NT2/D1 (cell line): ENCODE measurements around the gene FHL3.

Experiments
- DNase-seq: peaks from one replicate; pipeline ENCODE4 v3.0.0-alpha.2; 2011; ENCODE audit warnings: low read depth, low spot score
- H3K27me3 ChIP-seq: 2 replicates; pipeline ENCODE4 v1.6.0; 2011; ENCODE audit warnings: mild to moderate bottlenecking; ENCODE audit not compliant: insufficient read length, insufficient read depth
- H3K36me3 ChIP-seq: 2 replicates; pipeline ENCODE4 v1.6.1; 2011; ENCODE audit warnings: mild to moderate bottlenecking, low read length, mixed read lengths; ENCODE audit not compliant: insufficient read depth, insufficient read length
- H3K4me1 ChIP-seq: 2 replicates; pipeline ENCODE4 v1.5.1; 2011; ENCODE audit not compliant: insufficient read depth, insufficient read length
- H3K4me3 ChIP-seq: 2 replicates; pipeline ENCODE4 v1.5.1; 2011; ENCODE audit warnings: low read depth; ENCODE audit not compliant: insufficient read length
- H3K9ac ChIP-seq: 2 replicates; pipeline ENCODE4 v1.6.0; 2011; ENCODE audit warnings: low read depth; ENCODE audit not compliant: insufficient read length
- H3K9me3 ChIP-seq: 2 replicates; pipeline ENCODE4 v1.5.1; 2011; ENCODE audit warnings: mild to moderate bottlenecking, low read length; ENCODE audit not compliant: insufficient read depth
- SUZ12 ChIP-seq: IDR thresholded peaks from 2 replicates; pipeline ENCODE4 v1.6.1; 2011; ENCODE audit not compliant: insufficient read length, insufficient read depth; ENCODE audit errors: extremely low read depth
- YY1 ChIP-seq: IDR thresholded peaks from 2 replicates; pipeline ENCODE4 v1.6.1; 2011; ENCODE audit not compliant: insufficient read length, insufficient read depth
- ZNF274 ChIP-seq: IDR thresholded peaks from 2 replicates; pipeline ENCODE4 v1.6.1; 2011; ENCODE audit warnings: mild to moderate bottlenecking, low read depth, low read length

The FHL3 gene

GRCh38 chr1:38046884-38047602, 41.7 kb upstream of the FHL3 start:
- DNase-seq = no peak
- H3K27me3 ChIP-seq = peaks cover 53% of the 10 kb centered on the region
- no peaks in the 10 kb centered on the region for H3K9me3 ChIP-seq
- H3K4me3 ChIP-seq = peak overlapping the region; percentile 71
- peaks cover 25% of the 10 kb centered on the region for H3K4me1 ChIP-seq
- H3K9ac ChIP-seq = peak overlapping the region; percentile 88
- TF ChIP-seq SUZ12 = no peak
- no peak for TF ChIP-seq YY1
- no peak for TF ChIP-seq ZNF274
- peaks cover 13% of the 10 kb centered on the region for H3K36me3 ChIP-seq

GRCh38 chr1:38046333-38046883, 41.1 kb upstream of the FHL3 start, which contains the start of gene POU3F1:
Gene POU3F1, minus strand, starts transcription at chr1:38046793. Its CDS starts 50 bp downstream, at chr1:38046743.
- DNase-seq = no peak
- Histone ChIP-seq H3K36me3 (peaks cover 16% of the 10 kb centered on the region), H3K27me3 (peaks cover 53% of the 10 kb centered on the region), H3K4me1 (peaks cover 23% of the 10 kb centered on the region), H3K9me3 (no peaks in the 10 kb centered on the region), H3K9ac (peak within 1 kb of the TSS; percentile 88), H3K4me3 (peak within 1 kb of the TSS; percentile 71)
- no peak for TF ChIP-seq ZNF274
- peak; percentile 9 for TF ChIP-seq SUZ12
- TF ChIP-seq YY1 = no peak

GRCh38 chr1:38045401-38046332, 40.4 kb upstream of the FHL3 start:
- peak; percentile 45 for TF ChIP-seq SUZ12
- TF ChIP-seq YY1 = no peak
- H3K4me1 ChIP-seq = peaks cover 19% of the 10 kb centered on the region
- H3K4me3 ChIP-seq = peak overlapping the region; percentile 68
- no peaks in the 10 kb centered on the region for H3K9me3 ChIP-seq
- H3K9ac ChIP-seq = peak overlapping the region; percentile 83
- peaks cover 16% of the 10 kb centered on the region for H3K36me3 ChIP-seq
- no peak for DNase-seq
- H3K27me3 ChIP-seq = peaks cover 53% of the 10 kb centered on the region

- peaks cover 16% of the 10 kb centered on the region for H3K36me3 ChIP-seq
- peak overlapping the region; percentile 83 for H3K9ac ChIP-seq
- TF ChIP-seq YY1 = no peak
- H3K9me3 ChIP-seq = peaks cover 6% of the 10 kb centered on the region
- peaks cover 51% of the 10 kb centered on the region for H3K27me3 ChIP-seq
- peak overlapping the region; percentile 68 for H3K4me3 ChIP-seq
- peaks cover 19% of the 10 kb centered on the region for H3K4me1 ChIP-seq
- no peak for DNase-seq
Observed at GRCh38 chr1:38044221-38045215, 39.2 kb upstream of the FHL3 start.

- no peak overlapping the region for H3K9ac ChIP-seq
- H3K4me1 ChIP-seq = peaks cover 14% of the 10 kb centered on the region
- no peak overlapping the region for H3K4me3 ChIP-seq
- H3K36me3 ChIP-seq = peaks cover 16% of the 10 kb centered on the region
- peaks cover 38% of the 10 kb centered on the region for H3K27me3 ChIP-seq
- no peak for TF ChIP-seq SUZ12
- no peak for TF ChIP-seq YY1
- no peak for TF ChIP-seq ZNF274
- no peak for DNase-seq
- H3K9me3 ChIP-seq = peaks cover 18% of the 10 kb centered on the region
Observed at GRCh38 chr1:38043036-38043747, 37.9 kb upstream of the FHL3 start.
